ENCODE results near the gene WWC2. TPM values are rescaled to one million over a fixed set of nuclear protein-coding genes. Genes with fewer than 3 reads are reported as not detected.

The WWC2 gene
- total RNA-seq, 1 experiment from 2014 or later: 39.1 TPM

DNA sequence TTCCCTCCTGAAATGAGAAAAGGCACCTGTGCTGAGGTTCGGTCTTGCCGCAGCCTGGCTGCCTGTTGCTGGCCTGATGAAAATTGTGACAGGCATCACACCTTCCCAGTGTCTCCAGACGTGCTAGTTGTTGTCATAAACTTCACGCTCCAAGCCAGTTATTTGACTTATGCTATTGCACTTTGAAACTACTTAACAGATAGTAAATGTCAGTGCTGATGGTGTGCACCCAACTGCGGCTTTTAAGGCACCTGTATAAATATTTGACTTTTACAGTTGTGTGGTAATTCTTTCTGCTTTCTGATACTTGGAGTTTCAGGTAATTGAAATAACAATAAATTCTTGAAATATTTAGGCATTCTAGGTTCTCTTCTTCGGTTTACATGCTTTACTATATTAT lies 1.8 kb downstream of the WWC2 start:
- no peak overlapping the region for H3K27ac ChIP-seq (ENCODE audit: low read depth, low read length)
- ChIA-PET RAD21 (ENCODE audit: low non-redundant PET in 1 of 2, low total read pairs in 2 of 2, uncharacterized antibody in 2 of 2, unreplicated experiment in 2 of 2) (no interaction called here), POLR2A (interaction anchor here (0.6 kb wide), 1 partner anchor 125 kb away, joined by 3 read pairs; no protein-coding TSS in a partner anchor), CTCF (no interaction called here)
- H3K27me3 ChIP-seq (ENCODE audit: insufficient read depth, low read length): no peaks in the 10 kb centered on the region
- H3K9me3 ChIP-seq (ENCODE audit: control insufficient read depth in 1 of 2, insufficient read depth in 1 of 2, low read depth in 1 of 2, low read length in 2 of 2): no peaks in the 10 kb centered on the region
- DNase-seq (ENCODE audit: low read depth, low spot score): no peak
- intact Hi-C loops (cut with micrococcal nuclease): no loop called here
- no TSS peak for BruUV-seq (replicated peaks)
- H3K79me2 ChIP-seq (ENCODE audit: insufficient read depth, low read length): peaks cover 61% of the 10 kb centered on the region
- no peak overlapping the region for H2AFZ ChIP-seq (ENCODE audit: low read depth, low read length, poor library complexity, severe bottlenecking)
- H3K4me1 ChIP-seq (ENCODE audit: control insufficient read depth in 1 of 2, insufficient read depth in 2 of 2, low read length in 2 of 2): peaks cover 12 to 26% of the 10 kb centered on the region in 2 experiments
- H4K20me1 ChIP-seq (ENCODE audit: insufficient read depth): peaks cover 6% of the 10 kb centered on the region; the same call in 1 of the 2 replicates
- H3K4me2 ChIP-seq (ENCODE audit: low read length): peak overlapping the region; percentile 92
- TF ChIP-seq, protein P1, sequence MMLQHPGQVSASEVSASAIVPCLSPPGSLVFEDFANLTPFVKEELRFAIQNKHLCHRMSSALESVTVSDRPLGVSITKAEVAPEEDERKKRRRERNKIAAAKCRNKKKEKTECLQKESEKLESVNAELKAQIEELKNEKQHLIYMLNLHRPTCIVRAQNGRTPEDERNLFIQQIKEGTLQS (IDR thresholded peaks at IDR 0.05): no peak
- no peak for TF ChIP-seq JUND (IDR thresholded peaks at IDR 0.05)
- H3K4me3 ChIP-seq (replicated peaks in 1 of 2; ENCODE audit: low read depth in 1 of 2, low read length in 2 of 2): peak overlapping the region; percentile 76 to 79
- ATAC-seq: no peak
- H3K9ac ChIP-seq (ENCODE audit: low read length): no peak overlapping the region; the same call in 1 of the 2 replicates
- H3K9me2 ChIP-seq (ENCODE audit: insufficient read depth): no peaks in the 10 kb centered on the region
- H3K36me3 ChIP-seq (ENCODE audit: control insufficient read depth in 1 of 2, insufficient read depth in 2 of 2, low read length in 2 of 2): no peaks in the 10 kb centered on the region

DNA sequence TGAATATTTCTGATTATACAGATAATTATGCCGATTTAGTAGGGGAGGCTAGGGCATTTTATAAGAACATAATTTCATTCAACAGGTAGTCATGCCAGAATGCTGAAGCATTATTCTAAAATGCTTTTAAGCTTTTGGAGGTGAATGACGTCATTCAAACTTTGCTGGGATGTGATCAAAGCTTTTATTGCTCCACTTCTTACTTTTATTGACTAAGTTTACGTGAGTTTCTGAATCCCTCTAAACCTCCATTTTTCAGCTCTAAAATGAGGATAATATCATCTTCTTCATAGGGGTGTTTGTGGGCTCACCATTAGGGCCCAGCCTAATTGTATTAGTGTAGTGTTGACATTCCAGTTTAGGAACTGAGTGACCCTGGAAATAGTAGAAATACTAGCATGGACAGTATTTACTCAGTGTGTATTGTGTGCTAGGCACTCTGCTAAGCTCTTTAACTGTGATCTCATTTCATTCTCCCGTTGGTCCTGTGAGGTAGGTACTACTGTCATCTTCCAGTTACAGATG lies 3.0 kb downstream of the WWC2 start:
- Histone ChIP-seq H3K36me3 (ENCODE audit: control insufficient read depth in 1 of 2, insufficient read depth in 2 of 2, low read length in 2 of 2) (no peaks in the 10 kb centered on the region), H3K4me2 (ENCODE audit: low read length) (no peak overlapping the region), H3K27ac (ENCODE audit: low read depth, low read length) (no peak overlapping the region), H2AFZ (ENCODE audit: low read depth, low read length, poor library complexity, severe bottlenecking) (no peak overlapping the region), H3K9ac (ENCODE audit: low read length) (no peak overlapping the region), H3K4me3 (replicated peaks in 1 of 2; ENCODE audit: low read depth in 1 of 2, low read length in 2 of 2) (no peak overlapping the region), H3K4me1 (ENCODE audit: control insufficient read depth in 1 of 2, insufficient read depth in 2 of 2, low read length in 2 of 2) (peaks cover 12 to 37% of the 10 kb centered on the region in 2 experiments), H3K9me3 (ENCODE audit: control insufficient read depth in 1 of 2, insufficient read depth in 1 of 2, low read depth in 1 of 2, low read length in 2 of 2) (no peaks in the 10 kb centered on the region), H3K79me2 (ENCODE audit: insufficient read depth, low read length) (peaks cover 73% of the 10 kb centered on the region), H3K9me2 (ENCODE audit: insufficient read depth) (no peaks in the 10 kb centered on the region), H4K20me1 (ENCODE audit: insufficient read depth) (peaks cover 6% of the 10 kb centered on the region; the same call in 1 of the 2 replicates), H3K27me3 (ENCODE audit: insufficient read depth, low read length) (no peaks in the 10 kb centered on the region)
- ChIA-PET RAD21 (ENCODE audit: low non-redundant PET in 1 of 2, low total read pairs in 2 of 2, uncharacterized antibody in 2 of 2, unreplicated experiment in 2 of 2) (no interaction called here), POLR2A (no interaction called here), CTCF (no interaction called here)
- DNase-seq (ENCODE audit: low read depth, low spot score): no peak
- intact Hi-C loops (cut with micrococcal nuclease): no loop called here
- ATAC-seq: no peak
- TF ChIP-seq, protein P2, sequence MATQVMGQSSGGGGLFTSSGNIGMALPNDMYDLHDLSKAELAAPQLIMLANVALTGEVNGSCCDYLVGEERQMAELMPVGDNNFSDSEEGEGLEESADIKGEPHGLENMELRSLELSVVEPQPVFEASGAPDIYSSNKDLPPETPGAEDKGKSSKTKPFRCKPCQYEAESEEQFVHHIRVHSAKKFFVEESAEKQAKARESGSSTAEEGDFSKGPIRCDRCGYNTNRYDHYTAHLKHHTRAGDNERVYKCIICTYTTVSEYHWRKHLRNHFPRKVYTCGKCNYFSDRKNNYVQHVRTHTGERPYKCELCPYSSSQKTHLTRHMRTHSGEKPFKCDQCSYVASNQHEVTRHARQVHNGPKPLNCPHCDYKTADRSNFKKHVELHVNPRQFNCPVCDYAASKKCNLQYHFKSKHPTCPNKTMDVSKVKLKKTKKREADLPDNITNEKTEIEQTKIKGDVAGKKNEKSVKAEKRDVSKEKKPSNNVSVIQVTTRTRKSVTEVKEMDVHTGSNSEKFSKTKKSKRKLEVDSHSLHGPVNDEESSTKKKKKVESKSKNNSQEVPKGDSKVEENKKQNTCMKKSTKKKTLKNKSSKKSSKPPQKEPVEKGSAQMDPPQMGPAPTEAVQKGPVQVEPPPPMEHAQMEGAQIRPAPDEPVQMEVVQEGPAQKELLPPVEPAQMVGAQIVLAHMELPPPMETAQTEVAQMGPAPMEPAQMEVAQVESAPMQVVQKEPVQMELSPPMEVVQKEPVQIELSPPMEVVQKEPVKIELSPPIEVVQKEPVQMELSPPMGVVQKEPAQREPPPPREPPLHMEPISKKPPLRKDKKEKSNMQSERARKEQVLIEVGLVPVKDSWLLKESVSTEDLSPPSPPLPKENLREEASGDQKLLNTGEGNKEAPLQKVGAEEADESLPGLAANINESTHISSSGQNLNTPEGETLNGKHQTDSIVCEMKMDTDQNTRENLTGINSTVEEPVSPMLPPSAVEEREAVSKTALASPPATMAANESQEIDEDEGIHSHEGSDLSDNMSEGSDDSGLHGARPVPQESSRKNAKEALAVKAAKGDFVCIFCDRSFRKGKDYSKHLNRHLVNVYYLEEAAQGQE (IDR thresholded peaks at IDR 0.05; ENCODE audit: low read depth): no peak
- TF ChIP-seq POLR2AphosphoS5 (IDR thresholded peaks at IDR 0.05; ENCODE audit: low read depth, low read length): no peak
- TF ChIP-seq SP1 (IDR thresholded peaks at IDR 0.05; ENCODE audit: low read depth): no peak
- no peak for TF ChIP-seq ZFX (IDR thresholded peaks at IDR 0.05)
- TF ChIP-seq, protein P3, sequence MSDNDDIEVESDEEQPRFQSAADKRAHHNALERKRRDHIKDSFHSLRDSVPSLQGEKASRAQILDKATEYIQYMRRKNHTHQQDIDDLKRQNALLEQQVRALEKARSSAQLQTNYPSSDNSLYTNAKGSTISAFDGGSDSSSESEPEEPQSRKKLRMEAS (IDR thresholded peaks at IDR 0.05): no peak
- no peak for TF ChIP-seq EZH2phosphoT487 (IDR thresholded peaks at IDR 0.05; ENCODE audit: borderline replicate concordance)
- TF ChIP-seq JUND (IDR thresholded peaks at IDR 0.05): no peak
- TF ChIP-seq EZH2 (IDR thresholded peaks at IDR 0.05): no peak
- TF ChIP-seq SRF (IDR thresholded peaks at IDR 0.05; ENCODE audit: low read depth): no peak
- no peak for TF ChIP-seq FOSL1 (IDR thresholded peaks at IDR 0.05; ENCODE audit: low read depth)
- TF ChIP-seq EGR1 (IDR thresholded peaks at IDR 0.05; ENCODE audit: low read depth): no peak
- BruUV-seq (replicated peaks): no TSS peak
